ENCODE results near the gene MYO15A. TPM values are rescaled to one million over a fixed set of nuclear protein-coding genes. Genes with fewer than 3 reads are reported as not detected.

The MYO15A gene
- total RNA-seq, 1 experiment from 2014 or later, result 3.5 TPM

- no peak for TF ChIP-seq EZH2 (IDR thresholded peaks at IDR 0.05; ENCODE audit: low read depth)
- TF ChIP-seq, protein P1, sequence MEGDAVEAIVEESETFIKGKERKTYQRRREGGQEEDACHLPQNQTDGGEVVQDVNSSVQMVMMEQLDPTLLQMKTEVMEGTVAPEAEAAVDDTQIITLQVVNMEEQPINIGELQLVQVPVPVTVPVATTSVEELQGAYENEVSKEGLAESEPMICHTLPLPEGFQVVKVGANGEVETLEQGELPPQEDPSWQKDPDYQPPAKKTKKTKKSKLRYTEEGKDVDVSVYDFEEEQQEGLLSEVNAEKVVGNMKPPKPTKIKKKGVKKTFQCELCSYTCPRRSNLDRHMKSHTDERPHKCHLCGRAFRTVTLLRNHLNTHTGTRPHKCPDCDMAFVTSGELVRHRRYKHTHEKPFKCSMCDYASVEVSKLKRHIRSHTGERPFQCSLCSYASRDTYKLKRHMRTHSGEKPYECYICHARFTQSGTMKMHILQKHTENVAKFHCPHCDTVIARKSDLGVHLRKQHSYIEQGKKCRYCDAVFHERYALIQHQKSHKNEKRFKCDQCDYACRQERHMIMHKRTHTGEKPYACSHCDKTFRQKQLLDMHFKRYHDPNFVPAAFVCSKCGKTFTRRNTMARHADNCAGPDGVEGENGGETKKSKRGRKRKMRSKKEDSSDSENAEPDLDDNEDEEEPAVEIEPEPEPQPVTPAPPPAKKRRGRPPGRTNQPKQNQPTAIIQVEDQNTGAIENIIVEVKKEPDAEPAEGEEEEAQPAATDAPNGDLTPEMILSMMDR (conservative IDR thresholded peaks at IDR 0.05), result no peak
- Histone ChIP-seq H3K4me1 (replicated peaks; ENCODE audit: insufficient read depth) (0 out of 2 replicates have a peak, but pooled peaks cover under 1% of the 10 kb centered on the region), H3K9me3 (ENCODE audit: insufficient read depth, low read depth) (no peaks in the 10 kb centered on the region), H3K4me3 (no peak overlapping the region), H3K9me2 (ENCODE audit: insufficient read depth) (no peaks in the 10 kb centered on the region), H3F3A (ENCODE audit: insufficient read depth, low read depth) (peaks cover 15% of the 10 kb centered on the region; the same call in 1 of the 2 replicates), H3K27me3 (ENCODE audit: insufficient read depth, low read depth) (no peaks in the 10 kb centered on the region), H4K20me1 (ENCODE audit: insufficient read depth) (peaks cover 3% of the 10 kb centered on the region), H2AFZ (no peak overlapping the region), H3K27ac (no peak overlapping the region), H3K79me2 (ENCODE audit: low read depth) (peaks cover 21% of the 10 kb centered on the region), H3K36me3 (ENCODE audit: low read depth) (peaks cover 41% of the 10 kb centered on the region), H3K4me2 (no peak overlapping the region)
- POLR2A ChIA-PET (ENCODE audit: unreplicated experiment), result interaction anchor here (0.7 kb wide), 1 partner anchor 170 kb away, joined by 3 read pairs; no protein-coding TSS in a partner anchor
- intact Hi-C loops (cut with micrococcal nuclease; ENCODE audit: unreplicated experiment), result no loop called here
- DNase-seq, result no peak
- no TSS peak for BruUV-seq (replicated peaks)
- CTCF ChIA-PET, result no interaction called here
Observed at GRCh38 chr17:18094409-18094807, 14.1 kb upstream of the MYO15A start.

DNA sequence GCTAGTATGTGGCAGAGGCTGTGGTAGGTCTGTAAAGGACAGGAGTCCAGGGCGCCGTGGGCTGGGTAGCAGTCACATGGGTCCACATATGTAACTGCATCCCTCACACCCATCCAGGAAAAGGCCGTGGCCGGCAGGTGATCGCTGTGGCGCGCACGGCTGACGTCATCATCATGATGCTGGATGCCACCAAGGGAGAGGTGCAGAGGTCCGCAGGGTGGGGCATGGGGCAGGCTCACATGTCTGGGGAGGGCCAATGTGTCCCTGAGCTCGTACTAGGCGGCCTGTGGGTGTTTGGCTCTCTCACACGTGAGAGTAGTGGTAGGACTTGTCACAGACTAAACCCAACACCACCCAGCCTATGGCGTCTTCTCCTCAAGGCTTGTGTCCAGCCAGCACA is 9.0 kb upstream of the MYO15A start:
- no peak overlapping the region for H3K4me2 ChIP-seq
- no TSS peak for BruUV-seq (replicated peaks)
- intact Hi-C loops (cut with micrococcal nuclease; ENCODE audit: unreplicated experiment), result no loop called here
- H3K79me2 ChIP-seq (ENCODE audit: low read depth), result no peaks in the 10 kb centered on the region
- ChIA-PET POLR2A (ENCODE audit: unreplicated experiment) (no interaction called here), CTCF (no interaction called here)
- H3K9me2 ChIP-seq (ENCODE audit: insufficient read depth), result no peaks in the 10 kb centered on the region
- no peak overlapping the region for H3K27ac ChIP-seq
- no peak for DNase-seq
- peaks cover 28% of the 10 kb centered on the region for H3K36me3 ChIP-seq (ENCODE audit: low read depth)
- H3F3A ChIP-seq (ENCODE audit: insufficient read depth, low read depth), result no peaks in the 10 kb centered on the region
- H3K4me1 ChIP-seq (replicated peaks; ENCODE audit: insufficient read depth), result no peaks in the 10 kb centered on the region
- TF ChIP-seq, protein P1 (conservative IDR thresholded peaks at IDR 0.05), result no peak
- TF ChIP-seq EZH2 (IDR thresholded peaks at IDR 0.05; ENCODE audit: low read depth), result no peak
- no peaks in the 10 kb centered on the region for H3K9me3 ChIP-seq (ENCODE audit: insufficient read depth, low read depth)
- H2AFZ ChIP-seq, result no peak overlapping the region
- H4K20me1 ChIP-seq (ENCODE audit: insufficient read depth), result peaks cover 10% of the 10 kb centered on the region
- H3K27me3 ChIP-seq (ENCODE audit: insufficient read depth, low read depth), result no peaks in the 10 kb centered on the region
- H3K4me3 ChIP-seq, result no peak overlapping the region

DNA sequence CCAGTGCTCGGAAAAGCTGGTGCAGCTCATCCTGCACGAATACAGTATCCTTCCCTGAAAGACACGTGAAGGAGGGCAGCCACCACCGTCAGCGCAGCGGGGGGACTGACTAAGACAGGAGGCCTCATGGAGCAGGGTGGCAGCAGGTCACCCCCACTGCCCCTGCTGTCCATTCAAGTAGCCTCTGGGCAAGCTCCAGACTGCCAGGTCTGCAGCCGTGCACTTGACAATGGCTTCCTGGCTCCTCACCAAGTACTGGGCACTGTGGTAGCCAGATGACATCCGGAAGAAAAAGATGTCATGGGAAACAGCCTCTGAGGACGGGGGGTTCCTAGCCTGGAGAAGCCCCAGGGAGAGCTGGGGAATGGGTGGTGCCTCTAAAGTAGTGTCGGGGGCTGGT is 7.9 kb upstream of the MYO15A start:
- no peaks in the 10 kb centered on the region for H3K9me2 ChIP-seq (ENCODE audit: insufficient read depth)
- H4K20me1 ChIP-seq (ENCODE audit: insufficient read depth), result peaks cover 10% of the 10 kb centered on the region
- BruUV-seq (replicated peaks), result no TSS peak
- H3K27me3 ChIP-seq (ENCODE audit: insufficient read depth, low read depth), result no peaks in the 10 kb centered on the region
- H3K4me3 ChIP-seq, result no peak overlapping the region
- H2AFZ ChIP-seq, result no peak overlapping the region
- ChIA-PET POLR2A (ENCODE audit: unreplicated experiment) (no interaction called here), CTCF (no interaction called here)
- no peak for DNase-seq
- no peaks in the 10 kb centered on the region for H3K79me2 ChIP-seq (ENCODE audit: low read depth)
- H3K9me3 ChIP-seq (ENCODE audit: insufficient read depth, low read depth), result no peaks in the 10 kb centered on the region
- H3F3A ChIP-seq (ENCODE audit: insufficient read depth, low read depth), result no peaks in the 10 kb centered on the region
- H3K36me3 ChIP-seq (ENCODE audit: low read depth), result peaks cover 24% of the 10 kb centered on the region
- intact Hi-C loops (cut with micrococcal nuclease; ENCODE audit: unreplicated experiment), result no loop called here
- no peaks in the 10 kb centered on the region for H3K4me1 ChIP-seq (replicated peaks; ENCODE audit: insufficient read depth)
- no peak overlapping the region for H3K4me2 ChIP-seq
- no peak overlapping the region for H3K27ac ChIP-seq
- TF ChIP-seq EZH2 (IDR thresholded peaks at IDR 0.05; ENCODE audit: low read depth), result no peak
- TF ChIP-seq, protein P1 (conservative IDR thresholded peaks at IDR 0.05), result no peak

Measured in PC-9 (cell line).